Right renal pelvis (tissue), 4 donors: ENCODE measurements around the gene OR1E1. TPM values are rescaled to one million over a fixed set of nuclear protein-coding genes. Genes with fewer than 3 reads are reported as not detected.

Source experiments
- polyA plus RNA-seq, 4 donors: library from polyadenylated mRNA; unstranded; fragments of 120-200 nt; gene quantifications; one replicate each; pipeline ENCODE4 v1.2.1, GENCODE V29; 2013; ENCODE audit not compliant: insufficient read length in 4 of 4

The OR1E1 gene
- polyA plus RNA-seq, 4 donors = 0.04 TPM; not detected in 3

Other genes starting within 250 kb of the OR1E1 start
- not detected for gene OR1A2, start 200.9 kb downstream of the OR1E1 start, polyA plus RNA-seq
- under 1 TPM in 2 of 4 donors, not detected in 2; 0.04 to 0.07 TPM for gene OR1A1, start 190.7 kb downstream of the OR1E1 start, polyA plus RNA-seq
- gene OR3A1, start 100.0 kb downstream of the OR1E1 start, polyA plus RNA-seq = under 1 TPM; 0.12 to 0.16 (median 0.13) TPM
- gene OR3A2, start 12.1 kb downstream of the OR1E1 start, polyA plus RNA-seq = under 1 TPM in 3 of 4 donors, not detected in 1; 0.22 to 0.62 (median 0.55) TPM
- gene OR3A3, start 13.0 kb upstream of the OR1E1 start, polyA plus RNA-seq = under 1 TPM in 2 of 4 donors, not detected in 2; 0.04 to 0.06 TPM
- gene OR1E2, start 35.4 kb upstream of the OR1E1 start, polyA plus RNA-seq = under 1 TPM in 1 of 4 donors, not detected in 3; 0.06 TPM
- gene SPATA22, start 73.4 kb upstream of the OR1E1 start, polyA plus RNA-seq = 1 to 10 TPM in 1 of 4 donors, under 1 TPM in 3; 0.46 to 1.1 (median 0.67) TPM
- 10 to 100 TPM; 24.8 to 34.0 (median 29.0) TPM for gene ASPA, start 77.6 kb upstream of the OR1E1 start, polyA plus RNA-seq
- 1 to 10 TPM in 3 of 4 donors, under 1 TPM in 1; 0.61 to 1.1 (median 1.0) TPM for gene TRPV3, start 159.4 kb upstream of the OR1E1 start, polyA plus RNA-seq
- gene TRPV1, start 211.0 kb upstream of the OR1E1 start, polyA plus RNA-seq = 10 to 100 TPM in 1 of 4 donors, 1 to 10 TPM in 3; 6.5 to 10.3 (median 8.5) TPM
- gene SHPK, start 237.8 kb upstream of the OR1E1 start, polyA plus RNA-seq = 10 to 100 TPM; 13.2 to 19.0 (median 15.2) TPM
- 10 to 100 TPM; 21.6 to 24.9 (median 22.3) TPM for gene CTNS, start 238.3 kb upstream of the OR1E1 start, polyA plus RNA-seq